Lower lobe of right lung (tissue), 2 donors: Measurements from ENCODE around the gene VRK3. TPM values are rescaled to one million over a fixed set of nuclear protein-coding genes. Genes with fewer than 3 reads are reported as not detected.
"Not testable (repeated sequence)": the region's sequence is repeated elsewhere in the genome, so short reads cannot be mapped to it uniquely, and the experiment has no call there.

Experiments
- ATAC-seq, 2 donors: fragments of 200-7000 bp; cut with Tn5 transposase; one replicate each; pipeline ENCODE4 v1.9.1; 2020 to 2022; ENCODE audit warnings: mild to moderate bottlenecking in 2 of 2, moderate library complexity in 2 of 2
- DNase-seq: peaks from one replicate; pipeline ENCODE4 v3.0.0-alpha.2; 2020
- H3K27ac ChIP-seq: fragments of 200-600 bp; one replicate; pipeline ENCODE4 v1.8.0; 2022
- H3K27me3 ChIP-seq: fragments of 200-600 bp; one replicate; pipeline ENCODE4 v1.8.0; 2022; ENCODE audit warnings: low read depth
- H3K36me3 ChIP-seq: fragments of 200-600 bp; one replicate; pipeline ENCODE4 v1.8.0; 2022; ENCODE audit warnings: mild to moderate bottlenecking
- H3K4me1 ChIP-seq: fragments of 200-600 bp; one replicate; pipeline ENCODE4 v1.8.0; 2022
- H3K4me3 ChIP-seq: fragments of 200-600 bp; one replicate; pipeline ENCODE4 v1.8.0; 2022; ENCODE audit warnings: mild to moderate bottlenecking
- H3K9me3 ChIP-seq: fragments of 200-600 bp; one replicate; pipeline ENCODE4 v1.8.0; 2022
- CTCF ChIP-seq: fragments of 200-600 bp; IDR thresholded peaks from one replicate; pipeline ENCODE4 v1.8.0; 2022; ENCODE audit warnings: antibody characterized with exemption, mild to moderate bottlenecking
- intact Hi-C: fragments of 100-400 bp; cut with DNase I; formaldehyde crosslinking; loops from one replicate; pipeline ENCODE4 v1.11.0; 2022
- total RNA-seq: library from RNA; stranded (reverse); fragmentation: NEBNext Ultra II Directional; extraction: Animal tissue kit (Norgen Biotek cat#: 25700); gene quantifications from one replicate; pipeline ENCODE4 v1.2.1, GENCODE V29; 2021
- donor health status: DM: no; HTN: yes; CAD: no; lungs with severe emphysema.

VRK3 gene
- total RNA-seq, 1 donor from 2014 or later: 47.1 TPM

DNA sequence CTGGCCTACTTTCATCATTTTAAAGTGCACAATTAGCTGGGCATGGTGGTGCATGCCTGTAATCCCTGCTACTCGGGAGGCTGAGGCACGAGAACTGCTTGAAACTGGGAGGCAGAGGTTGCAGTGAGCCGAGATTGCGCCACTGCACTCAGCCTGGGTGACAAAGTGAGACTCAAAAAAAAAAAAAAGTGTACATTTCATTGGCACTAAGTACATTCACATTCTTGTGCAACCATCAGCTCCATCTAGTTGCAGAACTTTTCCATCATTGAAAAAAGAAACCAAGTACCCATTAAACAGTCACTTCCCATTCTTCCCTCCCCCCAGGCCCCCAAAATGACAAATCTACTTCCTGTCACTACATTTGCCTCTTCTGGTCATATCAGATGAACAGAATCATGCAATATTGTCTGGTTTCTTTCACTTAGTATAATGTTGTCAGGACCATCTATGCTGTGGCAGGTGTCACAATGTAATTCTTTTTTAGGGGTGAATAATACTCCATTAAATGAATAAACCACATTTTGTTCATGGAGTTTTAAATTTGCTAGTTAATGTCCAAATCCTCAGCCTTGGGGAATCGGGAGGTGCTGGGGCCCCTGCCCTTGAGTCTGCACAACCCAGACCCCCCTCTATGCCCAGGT, 56.8 kb downstream of the VRK3 start:
- Histone ChIP-seq H3K4me3 (no peak overlapping the region), H3K9me3 (no peaks in the 10 kb centered on the region), H3K27ac (no peak overlapping the region), H3K27me3 (peaks cover 15% of the 10 kb centered on the region), H3K36me3 (no peaks in the 10 kb centered on the region), H3K4me1 (peaks cover 5% of the 10 kb centered on the region)
- peak; percentile 40 to 55 for ATAC-seq
- no peak for TF ChIP-seq CTCF
- intact Hi-C loops: no loop called here
- peak; percentile 64 for DNase-seq

DNA sequence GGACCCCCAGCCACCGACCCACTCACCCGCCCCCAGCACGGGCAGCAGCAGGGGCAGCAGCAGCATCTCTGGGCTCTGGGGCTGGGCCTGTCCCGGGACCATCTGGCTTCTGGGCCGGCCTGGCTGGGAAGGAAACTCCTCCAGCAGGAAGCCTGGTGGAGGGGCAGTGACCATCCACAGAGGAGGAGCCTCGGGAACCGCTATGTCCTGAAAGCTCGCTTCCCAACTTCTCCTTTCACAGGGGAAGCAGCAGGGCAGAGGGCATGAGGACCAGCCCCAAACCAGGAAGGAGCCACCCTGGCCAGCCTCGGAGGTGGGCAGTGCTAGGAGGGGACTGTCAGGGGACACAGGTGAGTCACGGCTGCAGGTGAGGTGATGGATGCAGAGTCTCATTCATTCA, 64.2 kb downstream of the VRK3 start, which contains the start of gene SIGLEC11:
TSS of gene SIGLEC11 (minus strand) at position 193 of the 400 bp plus-strand sequence. CDS start at position 102, 91 bp downstream.
- intact Hi-C loops, H3K4me1 ChIP-seq, H3K9me3 ChIP-seq, H3K27me3 ChIP-seq, H3K27ac ChIP-seq, H3K36me3 ChIP-seq: not testable (repeated sequence)
- DNase-seq (peak; percentile 46), ATAC-seq (peak; percentile 67 to 72)
- H3K4me3 ChIP-seq: peak within 1 kb of the TSS; percentile 11

DNA sequence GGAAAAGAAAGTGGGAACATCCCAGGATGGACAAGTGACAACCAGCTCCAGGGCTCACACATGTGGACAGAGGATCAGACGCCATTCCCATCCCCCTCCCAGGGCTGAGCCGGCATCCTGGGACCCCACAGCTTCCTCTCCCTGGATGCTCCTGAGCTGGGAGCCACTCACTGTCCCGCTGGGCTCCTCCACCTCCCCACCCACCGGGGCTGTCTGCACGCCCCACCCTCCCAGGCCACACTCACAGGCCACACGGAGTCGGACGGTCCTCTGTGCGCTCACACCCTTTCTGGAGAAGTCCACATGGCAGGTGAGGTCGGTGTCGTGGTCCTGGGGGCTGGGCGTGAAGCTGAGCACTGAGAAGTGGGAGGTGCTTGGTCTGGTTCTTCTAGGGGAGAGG, 65.3 kb downstream of the VRK3 start:
- H3K4me3 ChIP-seq, DNase-seq, H3K9me3 ChIP-seq, H3K27ac ChIP-seq, H3K36me3 ChIP-seq, H3K27me3 ChIP-seq, intact Hi-C loops: not testable (repeated sequence)
- ATAC-seq: peak in 1 of 2 donors; percentile 7
- peaks cover 15% of the 10 kb centered on the region for H3K4me1 ChIP-seq

GRCh38 chr19:49958596-49958995, 66.6 kb downstream of the VRK3 start:
- H3K36me3 ChIP-seq, H3K9me3 ChIP-seq, H3K4me3 ChIP-seq, intact Hi-C loops, ATAC-seq, H3K27me3 ChIP-seq, H3K27ac ChIP-seq: not testable (repeated sequence)
- peak; percentile 34 for DNase-seq
- H3K4me1 ChIP-seq: peaks cover 28% of the 10 kb centered on the region

GRCh38 chr19:49958144-49958543, 67.0 kb downstream of the VRK3 start:
- H3K9me3 ChIP-seq, H3K36me3 ChIP-seq, H3K27me3 ChIP-seq, H3K27ac ChIP-seq, H3K4me3 ChIP-seq, intact Hi-C loops, ATAC-seq: not testable (repeated sequence)
- peaks cover 33% of the 10 kb centered on the region for H3K4me1 ChIP-seq
- peak; percentile 30 for DNase-seq

DNA sequence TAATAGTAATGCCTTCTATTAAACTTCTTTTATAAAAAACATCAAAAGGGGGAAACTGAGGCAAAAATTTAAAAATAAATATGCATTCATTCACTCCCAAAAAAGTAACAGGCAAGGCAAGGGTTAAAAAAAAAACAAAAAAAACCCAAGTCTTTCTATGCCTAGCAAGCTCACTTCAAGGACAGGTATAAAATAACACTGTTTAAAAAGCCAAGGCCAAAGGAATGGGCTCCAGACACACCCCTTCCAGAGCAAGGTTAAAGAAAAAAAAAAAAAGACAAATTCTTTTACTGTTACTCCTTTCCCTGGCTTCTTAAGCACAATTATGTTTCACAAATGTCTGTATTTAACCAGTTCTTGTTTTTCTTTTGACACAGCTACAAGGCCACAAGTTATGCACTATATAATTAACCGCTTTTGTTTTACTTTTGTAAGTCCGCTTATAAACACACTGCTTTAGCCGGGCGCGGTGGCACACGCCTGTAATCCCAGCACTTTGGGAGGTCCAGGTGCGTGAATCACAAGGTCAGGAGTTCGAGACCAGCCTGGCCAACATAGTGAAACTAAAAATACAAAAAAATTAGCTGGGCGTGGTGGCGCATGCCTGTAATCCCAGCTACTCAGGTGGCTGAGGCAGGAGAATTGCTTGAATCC, 67.8 kb downstream of the VRK3 start:
- ATAC-seq (no peak), DNase-seq (peak; percentile 26)
- H3K9me3 ChIP-seq: no peaks in the 10 kb centered on the region
- no peak overlapping the region for H3K4me3 ChIP-seq
- H3K27me3 ChIP-seq: no peaks in the 10 kb centered on the region
- intact Hi-C loops: no loop called here
- H3K4me1 ChIP-seq: peaks cover 40% of the 10 kb centered on the region
- no peak overlapping the region for H3K27ac ChIP-seq
- TF ChIP-seq CTCF: no peak
- no peaks in the 10 kb centered on the region for H3K36me3 ChIP-seq

- Histone ChIP-seq H3K4me3 (no peak overlapping the region), H3K9me3 (no peaks in the 10 kb centered on the region), H3K4me1 (peaks cover 35% of the 10 kb centered on the region), H3K27ac (no peak overlapping the region), H3K36me3 (no peaks in the 10 kb centered on the region), H3K27me3 (no peaks in the 10 kb centered on the region)
- intact Hi-C loops: no loop called here
- TF ChIP-seq CTCF: no peak
- ATAC-seq (no peak), DNase-seq (no peak)
These were observed 69.1 kb downstream of the VRK3 start for GRCh38 chr19:49956115-49956495.
